Measurements from ENCODE around the gene ASF1B. TPM values are rescaled to one million over a fixed set of nuclear protein-coding genes. Genes with fewer than 3 reads are reported as not detected.

The ASF1B gene
- total and polyA plus RNA-seq, 8 donors: 2.6 to 120 (median 7.0) TPM; not detected in 1

DNA sequence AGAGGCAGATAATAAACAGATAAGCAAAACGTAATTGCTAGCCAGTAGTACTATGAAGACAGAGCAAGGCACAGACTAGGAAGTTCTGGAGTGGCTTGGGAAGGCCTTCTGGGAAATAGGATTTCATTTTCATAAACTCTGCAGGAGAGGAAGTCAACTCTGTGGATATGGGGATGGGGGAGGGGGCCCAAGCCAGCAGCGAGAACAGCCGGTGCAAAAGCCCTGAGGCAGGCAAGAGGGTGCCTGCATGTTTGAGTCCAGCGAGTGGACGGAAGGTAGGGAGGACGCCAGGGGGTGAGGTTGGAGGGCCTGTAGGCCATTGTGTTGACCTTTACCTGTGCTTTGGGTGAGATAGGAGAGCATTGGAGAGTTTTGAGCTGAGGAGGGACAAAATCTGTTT, 9.0 kb upstream of the ASF1B start:
- TF ChIP-seq POLR2A (IDR thresholded peaks at IDR 0.05) (no peak), EP300 (IDR thresholded peaks at IDR 0.05) (no peak), POLR2AphosphoS5 (IDR thresholded peaks at IDR 0.05) (no peak)
- TF ChIP-seq, protein P1, sequence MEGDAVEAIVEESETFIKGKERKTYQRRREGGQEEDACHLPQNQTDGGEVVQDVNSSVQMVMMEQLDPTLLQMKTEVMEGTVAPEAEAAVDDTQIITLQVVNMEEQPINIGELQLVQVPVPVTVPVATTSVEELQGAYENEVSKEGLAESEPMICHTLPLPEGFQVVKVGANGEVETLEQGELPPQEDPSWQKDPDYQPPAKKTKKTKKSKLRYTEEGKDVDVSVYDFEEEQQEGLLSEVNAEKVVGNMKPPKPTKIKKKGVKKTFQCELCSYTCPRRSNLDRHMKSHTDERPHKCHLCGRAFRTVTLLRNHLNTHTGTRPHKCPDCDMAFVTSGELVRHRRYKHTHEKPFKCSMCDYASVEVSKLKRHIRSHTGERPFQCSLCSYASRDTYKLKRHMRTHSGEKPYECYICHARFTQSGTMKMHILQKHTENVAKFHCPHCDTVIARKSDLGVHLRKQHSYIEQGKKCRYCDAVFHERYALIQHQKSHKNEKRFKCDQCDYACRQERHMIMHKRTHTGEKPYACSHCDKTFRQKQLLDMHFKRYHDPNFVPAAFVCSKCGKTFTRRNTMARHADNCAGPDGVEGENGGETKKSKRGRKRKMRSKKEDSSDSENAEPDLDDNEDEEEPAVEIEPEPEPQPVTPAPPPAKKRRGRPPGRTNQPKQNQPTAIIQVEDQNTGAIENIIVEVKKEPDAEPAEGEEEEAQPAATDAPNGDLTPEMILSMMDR (IDR thresholded peaks at IDR 0.05): no peak
- intact Hi-C loops (cut with DNase I; ENCODE audit: low total_unique reads): no loop called here

DNA sequence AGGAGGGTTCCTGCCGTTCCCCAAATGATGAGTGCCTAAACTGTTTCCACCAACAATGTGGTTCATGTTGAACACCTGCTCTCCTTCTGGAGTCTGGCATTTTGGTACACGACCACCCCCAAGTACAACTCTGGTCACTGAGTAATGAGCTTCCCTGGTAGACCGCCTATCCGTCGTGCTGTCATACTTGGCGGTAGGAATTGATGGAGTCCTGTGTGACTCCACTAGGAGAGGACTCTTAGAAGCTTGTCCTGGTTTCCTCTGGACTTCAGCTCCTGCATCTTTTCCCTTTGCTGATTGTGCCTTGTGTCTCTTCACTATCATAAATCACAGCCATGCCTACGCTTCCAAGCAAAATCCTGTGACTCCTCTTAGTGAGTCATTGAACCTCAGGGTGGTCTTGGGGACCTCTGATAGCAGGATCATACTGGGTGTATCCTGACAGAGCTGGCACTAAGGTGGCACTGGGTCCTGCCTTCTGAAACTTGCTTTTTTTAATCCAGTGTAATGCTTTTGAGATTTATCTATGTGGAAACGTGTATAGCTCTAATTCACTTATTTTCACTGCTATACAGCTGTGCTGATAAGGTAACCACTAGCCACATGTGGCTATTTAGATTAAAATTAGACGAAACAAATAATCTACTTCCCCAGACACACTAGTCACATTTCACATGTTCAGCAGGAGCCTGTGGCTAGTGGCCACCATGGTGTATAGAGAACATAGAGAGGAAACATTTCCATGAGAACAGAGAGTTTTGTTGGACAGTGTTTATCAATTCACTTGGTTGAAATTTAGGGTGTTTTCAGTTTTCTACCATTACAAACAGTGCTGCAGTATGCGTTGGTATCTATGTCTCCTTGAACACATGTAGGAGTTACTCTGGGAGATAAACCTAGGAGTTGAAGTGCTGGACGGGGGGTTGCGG, 6.1 kb upstream of the ASF1B start:
- no peak overlapping the region for H3K4me3 ChIP-seq
- no peak for DNase-seq
- TF ChIP-seq POLR2A (IDR thresholded peaks at IDR 0.05) (no peak), EP300 (IDR thresholded peaks at IDR 0.05) (no peak), POLR2AphosphoS5 (IDR thresholded peaks at IDR 0.05) (no peak)
- TF ChIP-seq, protein P1 (IDR thresholded peaks at IDR 0.05): no peak
- WGBS, 5 donors: 81 to 87% (median 87%) methylated on average over 12 of the region's 12 CpGs
- no peak overlapping the region for H3K27ac ChIP-seq
- no peaks in the 10 kb centered on the region for H3K27me3 ChIP-seq
- H3K9me3 ChIP-seq: no peaks in the 10 kb centered on the region
- H3K4me1 ChIP-seq: peaks cover 10 to 30% (median 20%) of the 10 kb centered on the region in 4 donors
- no peaks in the 10 kb centered on the region for H3K36me3 ChIP-seq
- intact Hi-C loops (cut with DNase I; ENCODE audit: low total_unique reads): no loop called here

More for the DNA sequence above, 9.0 kb upstream of the ASF1B start:
- Histone ChIP-seq H3K4me3 (no peak overlapping the region), H3K9me3 (no peaks in the 10 kb centered on the region), H3K36me3 (no peaks in the 10 kb centered on the region), H3K4me1 (peaks cover 21 to 32% (median 25%) of the 10 kb centered on the region in 4 donors), H3K27me3 (no peaks in the 10 kb centered on the region), H3K27ac (no peak overlapping the region)
- no peak for DNase-seq
- 78 to 88% (median 79%) methylated on average over 6 of the region's 6 CpGs for WGBS, 5 donors

DNA sequence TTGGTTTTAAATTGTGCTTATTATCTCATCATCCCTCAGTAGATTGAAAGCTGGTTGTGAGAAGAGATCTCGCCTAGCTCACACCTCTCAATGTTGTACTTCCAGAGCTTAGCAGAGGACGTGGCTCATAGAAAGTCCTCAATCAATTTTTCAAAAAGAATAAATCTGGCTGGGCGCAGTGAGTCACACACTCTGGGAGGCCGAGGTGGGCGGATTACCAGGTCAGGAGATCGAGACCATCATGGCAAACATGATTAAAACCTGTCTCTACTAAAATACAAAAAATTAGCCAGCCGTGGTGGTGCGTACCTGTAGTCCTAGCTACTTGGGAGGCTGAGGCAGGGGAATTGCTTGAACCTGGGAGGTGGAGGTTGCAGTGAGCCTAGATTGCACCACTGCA, 4.7 kb upstream of the ASF1B start:
- TF ChIP-seq POLR2A (IDR thresholded peaks at IDR 0.05) (no peak), POLR2AphosphoS5 (IDR thresholded peaks at IDR 0.05) (no peak), EP300 (IDR thresholded peaks at IDR 0.05) (no peak)
- TF ChIP-seq, protein P1 (IDR thresholded peaks at IDR 0.05): no peak
- Histone ChIP-seq H3K9me3 (no peaks in the 10 kb centered on the region), H3K36me3 (no peaks in the 10 kb centered on the region), H3K27me3 (no peaks in the 10 kb centered on the region), H3K27ac (no peak overlapping the region), H3K4me1 (peaks cover 13 to 36% (median 26%) of the 10 kb centered on the region in 4 donors), H3K4me3 (no peak overlapping the region)
- DNase-seq: no peak
- intact Hi-C loops (cut with DNase I; ENCODE audit: low total_unique reads): no loop called here
- WGBS, 5 donors: 92 to 97% (median 94%) methylated on average over 8 of the region's 8 CpGs

DNA sequence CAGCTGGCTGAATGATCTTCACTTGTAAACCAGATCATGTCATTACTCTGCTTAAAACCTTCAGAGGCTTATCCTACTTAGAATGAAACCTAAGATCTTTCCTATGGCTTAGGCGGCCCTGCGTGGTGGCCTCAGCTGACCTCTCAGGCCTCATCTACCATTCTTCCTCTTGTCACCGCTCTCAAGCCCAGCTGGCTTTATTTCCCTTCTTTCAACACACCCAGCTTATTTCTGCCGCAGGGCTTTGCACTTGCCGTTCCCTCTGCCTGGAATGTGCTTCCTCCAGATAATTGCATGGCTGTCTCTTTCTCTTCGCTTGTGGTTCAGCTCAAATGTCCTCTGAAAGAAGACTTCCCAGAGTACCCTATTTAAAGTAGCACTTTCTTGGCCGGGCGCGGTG, 3.6 kb upstream of the ASF1B start:
- H3K36me3 ChIP-seq: no peaks in the 10 kb centered on the region
- DNase-seq: no peak
- intact Hi-C loops (cut with DNase I; ENCODE audit: low total_unique reads): no loop called here
- peaks cover 20 to 46% (median 34%) of the 10 kb centered on the region in 4 donors for H3K4me1 ChIP-seq
- 52 to 83% (median 77%) methylated on average over 9 of the region's 9 CpGs for WGBS, 5 donors
- peak overlapping the region in 2 of 5 donors; percentile 3 to 13 for H3K27ac ChIP-seq
- TF ChIP-seq, protein P1 (IDR thresholded peaks at IDR 0.05): no peak
- no peak for TF ChIP-seq EP300 (IDR thresholded peaks at IDR 0.05)
- no peak for TF ChIP-seq POLR2A (IDR thresholded peaks at IDR 0.05)
- TF ChIP-seq POLR2AphosphoS5 (IDR thresholded peaks at IDR 0.05): no peak
- no peaks in the 10 kb centered on the region for H3K9me3 ChIP-seq
- no peak overlapping the region for H3K4me3 ChIP-seq
- H3K27me3 ChIP-seq: no peaks in the 10 kb centered on the region
